Measurements from ENCODE around the gene DLGAP1.

DNA sequence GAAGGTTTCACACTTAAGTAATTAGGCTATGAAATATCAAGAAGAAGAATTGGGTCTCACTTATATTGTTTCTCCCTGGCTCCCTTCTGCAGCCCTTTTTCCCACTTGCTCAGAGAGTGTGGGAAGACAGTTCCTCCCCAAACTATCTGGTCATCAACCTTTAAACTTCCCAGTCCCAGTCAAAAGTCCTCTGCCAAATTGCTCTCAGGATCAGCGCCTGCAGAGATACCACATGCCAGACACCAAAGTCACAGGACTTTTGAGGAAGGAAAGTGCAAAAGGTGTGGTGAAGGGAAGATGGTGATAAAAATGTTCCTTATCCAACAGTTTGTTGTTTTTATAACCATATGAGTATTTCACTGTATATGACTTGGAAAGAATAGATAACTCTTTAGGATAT is 51.3 kb downstream of the DLGAP1 start:
- TF ChIP-seq POLR2A (IDR thresholded peaks at IDR 0.05) (no peak), POLR2AphosphoS5 (IDR thresholded peaks at IDR 0.05) (no peak)
- TF ChIP-seq, protein P1, sequence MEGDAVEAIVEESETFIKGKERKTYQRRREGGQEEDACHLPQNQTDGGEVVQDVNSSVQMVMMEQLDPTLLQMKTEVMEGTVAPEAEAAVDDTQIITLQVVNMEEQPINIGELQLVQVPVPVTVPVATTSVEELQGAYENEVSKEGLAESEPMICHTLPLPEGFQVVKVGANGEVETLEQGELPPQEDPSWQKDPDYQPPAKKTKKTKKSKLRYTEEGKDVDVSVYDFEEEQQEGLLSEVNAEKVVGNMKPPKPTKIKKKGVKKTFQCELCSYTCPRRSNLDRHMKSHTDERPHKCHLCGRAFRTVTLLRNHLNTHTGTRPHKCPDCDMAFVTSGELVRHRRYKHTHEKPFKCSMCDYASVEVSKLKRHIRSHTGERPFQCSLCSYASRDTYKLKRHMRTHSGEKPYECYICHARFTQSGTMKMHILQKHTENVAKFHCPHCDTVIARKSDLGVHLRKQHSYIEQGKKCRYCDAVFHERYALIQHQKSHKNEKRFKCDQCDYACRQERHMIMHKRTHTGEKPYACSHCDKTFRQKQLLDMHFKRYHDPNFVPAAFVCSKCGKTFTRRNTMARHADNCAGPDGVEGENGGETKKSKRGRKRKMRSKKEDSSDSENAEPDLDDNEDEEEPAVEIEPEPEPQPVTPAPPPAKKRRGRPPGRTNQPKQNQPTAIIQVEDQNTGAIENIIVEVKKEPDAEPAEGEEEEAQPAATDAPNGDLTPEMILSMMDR (IDR thresholded peaks at IDR 0.05): no peak

Data from breast epithelium (tissue), 3 donors.